ENCODE measurements around the gene CRHR2.
"Not testable (repeated sequence)": the region's sequence is repeated elsewhere in the genome, so short reads cannot be mapped to it uniquely, and the experiment has no call there.

Gene CRHR2

DNA sequence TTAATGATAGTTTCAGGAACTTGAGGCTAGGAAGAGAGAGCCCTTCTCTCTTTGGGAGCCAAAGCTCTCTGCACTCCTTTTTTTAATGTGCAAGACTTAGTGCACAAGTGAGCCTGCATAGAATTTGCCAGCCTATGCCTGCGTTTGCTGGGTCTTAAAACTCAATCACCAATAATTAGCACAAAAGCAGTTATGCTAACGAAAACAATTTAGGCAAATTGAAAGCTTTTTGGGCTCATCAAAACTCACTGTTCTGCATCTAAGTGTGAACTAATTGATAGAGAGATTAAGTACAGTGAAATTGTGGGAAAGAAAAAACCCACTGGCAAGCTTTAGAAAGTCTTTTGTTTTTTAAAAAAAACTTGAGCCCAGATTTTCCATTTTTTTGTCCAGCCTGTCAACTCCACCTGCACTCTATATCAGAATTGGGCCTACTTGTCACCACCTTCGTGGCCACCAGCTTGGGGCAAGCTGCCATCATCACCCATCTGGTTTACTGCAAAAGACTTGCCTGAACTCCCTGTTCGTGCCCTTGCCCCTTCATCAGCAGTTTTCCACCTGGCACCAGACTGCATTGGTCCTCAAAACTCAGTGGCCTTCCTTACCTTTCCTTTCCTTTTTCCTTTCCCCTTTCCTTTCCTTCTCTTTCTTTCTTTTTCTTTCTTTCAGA lies 37.8 kb downstream of the CRHR2 start:
- Histone ChIP-seq H3K27ac (ENCODE audit: low read depth, low read length) (no peak overlapping the region), H3K9ac (ENCODE audit: low read depth, low read length) (no peak overlapping the region), H3K4me1 (ENCODE audit: control insufficient read depth, insufficient read depth, low read length) (peaks cover 14% of the 10 kb centered on the region), H3K9me3 (ENCODE audit: control insufficient read depth, insufficient read depth, low read length) (no peaks in the 10 kb centered on the region), H3K36me3 (ENCODE audit: control insufficient read depth, insufficient read depth, low read length) (peaks cover 11% of the 10 kb centered on the region; the same call in 1 of the 2 replicates), H3K27me3 (ENCODE audit: control insufficient read depth, insufficient read depth, low read length) (no peaks in the 10 kb centered on the region), H3K4me3 (ENCODE audit: low read depth, low read length) (no peak overlapping the region)

DNA sequence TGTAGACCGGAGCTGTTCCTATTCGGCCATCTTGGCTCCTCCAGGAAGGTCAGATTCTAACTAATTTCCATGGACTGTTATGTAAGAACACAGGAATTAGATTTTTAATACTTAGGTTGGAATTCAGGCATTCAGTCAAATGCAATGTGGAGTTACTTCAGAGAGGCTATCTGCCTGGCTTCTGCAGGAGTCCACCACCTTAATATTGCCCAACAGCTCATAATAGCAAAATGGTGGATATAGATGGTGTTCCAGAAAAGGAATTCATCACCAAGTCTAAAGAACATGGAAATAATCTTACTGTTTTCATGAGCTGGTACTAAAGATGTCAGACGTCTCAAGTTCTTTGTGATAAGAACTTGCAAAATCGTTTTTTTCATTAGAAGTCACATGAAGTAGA lies 39.5 kb downstream of the CRHR2 start:
- H3K9ac ChIP-seq (ENCODE audit: low read depth, low read length), result peak overlapping the region; percentile 61

DNA sequence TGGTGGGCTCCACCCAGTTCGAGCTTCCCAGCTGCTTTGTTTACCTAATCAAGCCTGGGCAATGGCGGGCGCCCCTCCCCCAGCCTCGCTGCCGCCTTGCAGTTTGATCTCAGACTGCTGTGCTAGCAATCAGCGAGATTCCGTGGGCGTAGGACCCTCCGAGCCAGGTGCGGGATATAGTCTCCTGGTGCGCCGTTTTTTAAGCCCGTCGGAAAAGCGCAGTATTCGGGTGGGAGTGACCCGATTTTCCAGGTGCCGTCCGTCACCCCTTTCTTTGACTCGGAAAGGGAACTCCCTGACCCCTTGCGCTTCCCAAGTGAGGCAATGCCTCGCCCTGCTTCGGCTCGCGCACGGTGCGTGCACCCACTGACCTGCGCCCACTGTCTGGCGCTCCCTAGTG lies 39.9 kb downstream of the CRHR2 start:
- not testable (repeated sequence) for H3K27ac ChIP-seq (ENCODE audit: low read depth, low read length); H3K9me3 ChIP-seq (ENCODE audit: control insufficient read depth, insufficient read depth, low read length); H3K27me3 ChIP-seq (ENCODE audit: control insufficient read depth, insufficient read depth, low read length)
- H3K4me1 ChIP-seq (ENCODE audit: control insufficient read depth, insufficient read depth, low read length), result peaks cover 14% of the 10 kb centered on the region
- H3K9ac ChIP-seq (ENCODE audit: low read depth, low read length), result peak overlapping the region; percentile 61; the same call in 1 of the 2 replicates
- peak overlapping the region; percentile 62; the same call in 1 of the 2 replicates for H3K4me3 ChIP-seq (ENCODE audit: low read depth, low read length)
- peaks cover 11% of the 10 kb centered on the region; the same call in 1 of the 2 replicates for H3K36me3 ChIP-seq (ENCODE audit: control insufficient read depth, insufficient read depth, low read length)

More for the DNA sequence above, 39.5 kb downstream of the CRHR2 start:
- Histone ChIP-seq H3K27ac (ENCODE audit: low read depth, low read length) (peak overlapping the region; percentile 54), H3K36me3 (ENCODE audit: control insufficient read depth, insufficient read depth, low read length) (peaks cover 11% of the 10 kb centered on the region; the same call in 1 of the 2 replicates), H3K4me1 (ENCODE audit: control insufficient read depth, insufficient read depth, low read length) (peaks cover 14% of the 10 kb centered on the region), H3K4me3 (ENCODE audit: low read depth, low read length) (peak overlapping the region; percentile 62), H3K27me3 (ENCODE audit: control insufficient read depth, insufficient read depth, low read length) (no peaks in the 10 kb centered on the region), H3K9me3 (ENCODE audit: control insufficient read depth, insufficient read depth, low read length) (no peaks in the 10 kb centered on the region)

DNA sequence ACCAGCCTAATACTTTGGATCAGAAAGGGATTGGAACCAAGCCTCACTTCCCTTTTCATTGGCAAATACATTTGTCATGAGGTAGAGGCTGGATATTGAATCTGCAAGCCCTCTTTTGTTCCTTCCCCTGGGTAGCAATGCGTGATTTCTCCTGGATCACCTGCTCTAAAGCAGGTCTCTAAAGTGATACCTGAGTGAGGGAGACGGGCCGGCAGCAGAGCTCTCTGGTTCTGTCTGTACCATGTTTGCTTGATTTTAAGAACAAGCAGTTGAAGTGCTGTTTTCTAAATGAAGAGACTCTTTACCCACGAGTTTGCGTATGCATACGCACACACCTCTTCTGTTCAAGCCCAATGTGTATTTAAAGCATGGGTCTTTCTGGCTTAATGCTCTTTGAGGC lies 46.5 kb downstream of the CRHR2 start:
- Histone ChIP-seq H3K4me1 (ENCODE audit: control insufficient read depth, insufficient read depth, low read length) (no peaks in the 10 kb centered on the region), H3K36me3 (ENCODE audit: control insufficient read depth, insufficient read depth, low read length) (peaks cover 53% of the 10 kb centered on the region), H3K9ac (ENCODE audit: low read depth, low read length) (no peak overlapping the region), H3K9me3 (ENCODE audit: control insufficient read depth, insufficient read depth, low read length) (no peaks in the 10 kb centered on the region), H3K4me3 (ENCODE audit: low read depth, low read length) (no peak overlapping the region), H3K27me3 (ENCODE audit: control insufficient read depth, insufficient read depth, low read length) (no peaks in the 10 kb centered on the region), H3K27ac (ENCODE audit: low read depth, low read length) (no peak overlapping the region)

DNA sequence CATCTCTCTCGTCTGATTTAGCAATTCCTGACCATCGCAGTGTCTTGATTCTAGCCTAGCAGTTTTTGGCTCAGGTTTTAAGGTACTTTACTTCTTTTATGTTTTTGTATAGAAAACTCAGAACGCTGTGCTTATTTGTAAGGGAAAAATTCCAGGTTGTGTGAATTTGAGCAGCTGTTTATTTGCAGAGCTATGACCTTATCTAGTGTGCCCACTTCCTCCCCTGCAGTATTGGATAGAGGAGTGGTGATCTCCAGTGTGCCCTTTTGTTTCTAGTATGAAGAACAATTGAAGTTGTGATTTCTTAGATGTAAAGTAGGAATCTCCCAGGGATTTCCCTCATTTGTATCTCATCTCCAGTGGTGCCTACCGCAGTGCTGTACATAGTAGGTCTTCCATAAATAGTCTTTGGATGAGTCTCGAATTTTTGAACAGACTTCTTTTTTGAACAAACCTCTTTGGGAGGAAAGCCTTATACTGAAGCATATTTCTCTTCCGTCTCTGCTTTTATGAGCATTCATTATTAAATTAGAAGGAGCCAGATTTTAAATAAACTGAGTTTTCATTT lies 47.5 kb downstream of the CRHR2 start:
- peaks cover 64% of the 10 kb centered on the region for H3K36me3 ChIP-seq (ENCODE audit: control insufficient read depth, insufficient read depth, low read length)
- H3K27me3 ChIP-seq (ENCODE audit: control insufficient read depth, insufficient read depth, low read length), result no peaks in the 10 kb centered on the region
- no peak overlapping the region for H3K4me3 ChIP-seq (ENCODE audit: low read depth, low read length)
- no peak overlapping the region for H3K27ac ChIP-seq (ENCODE audit: low read depth, low read length)
- no peaks in the 10 kb centered on the region for H3K4me1 ChIP-seq (ENCODE audit: control insufficient read depth, insufficient read depth, low read length)
- H3K9ac ChIP-seq (ENCODE audit: low read depth, low read length), result no peak overlapping the region
- H3K9me3 ChIP-seq (ENCODE audit: control insufficient read depth, insufficient read depth, low read length), result no peaks in the 10 kb centered on the region

DNA sequence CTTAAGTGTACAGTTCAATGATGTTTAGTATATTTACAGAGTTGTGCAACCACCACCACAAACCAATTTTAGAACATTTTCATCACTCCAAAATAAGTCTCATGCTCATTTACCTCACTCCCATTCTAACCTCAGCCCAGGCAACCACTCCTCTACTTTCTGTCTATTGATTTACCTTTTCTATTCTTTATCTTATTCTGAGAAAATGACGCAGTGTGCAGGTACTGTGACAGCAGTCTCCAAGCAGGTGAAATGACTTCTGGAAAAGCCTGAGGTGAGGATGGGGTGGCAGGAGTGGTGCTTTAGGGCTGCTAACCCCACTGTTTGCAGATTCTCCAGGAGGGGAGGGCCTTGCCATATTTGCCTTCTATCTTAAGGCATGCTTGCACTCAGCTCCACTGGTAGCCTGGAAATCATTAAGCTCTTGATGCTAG lies 48.0 kb downstream of the CRHR2 start:
- Histone ChIP-seq H3K9me3 (ENCODE audit: control insufficient read depth, insufficient read depth, low read length) (no peaks in the 10 kb centered on the region), H3K27ac (ENCODE audit: low read depth, low read length) (no peak overlapping the region), H3K36me3 (ENCODE audit: control insufficient read depth, insufficient read depth, low read length) (peaks cover 69% of the 10 kb centered on the region), H3K27me3 (ENCODE audit: control insufficient read depth, insufficient read depth, low read length) (no peaks in the 10 kb centered on the region), H3K9ac (ENCODE audit: low read depth, low read length) (no peak overlapping the region), H3K4me1 (ENCODE audit: control insufficient read depth, insufficient read depth, low read length) (no peaks in the 10 kb centered on the region), H3K4me3 (ENCODE audit: low read depth, low read length) (no peak overlapping the region)

DNA sequence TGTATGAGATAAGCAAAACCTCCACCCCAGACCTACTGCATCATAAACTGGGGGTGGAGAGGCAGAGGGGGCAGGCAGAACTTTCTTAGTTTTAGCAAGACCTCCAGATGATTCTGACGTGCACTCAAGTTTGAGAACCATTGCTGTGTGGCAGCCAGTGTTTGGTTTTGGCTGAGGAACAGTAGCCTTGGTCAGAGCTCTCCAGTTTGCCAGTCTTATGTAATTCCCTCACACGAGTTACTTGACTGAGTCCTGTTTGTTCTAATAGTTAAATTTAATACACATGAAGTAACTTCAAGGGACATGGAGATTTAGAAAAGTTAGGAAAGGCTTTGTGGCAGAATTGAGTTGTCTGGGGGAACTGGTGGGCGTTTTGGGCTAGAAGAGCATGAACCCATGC lies 49.0 kb downstream of the CRHR2 start:
- H3K27ac ChIP-seq (ENCODE audit: low read depth, low read length), result no peak overlapping the region
- peaks cover 79% of the 10 kb centered on the region for H3K36me3 ChIP-seq (ENCODE audit: control insufficient read depth, insufficient read depth, low read length)
- H3K9me3 ChIP-seq (ENCODE audit: control insufficient read depth, insufficient read depth, low read length), result no peaks in the 10 kb centered on the region
- no peaks in the 10 kb centered on the region for H3K4me1 ChIP-seq (ENCODE audit: control insufficient read depth, insufficient read depth, low read length)
- no peak overlapping the region for H3K9ac ChIP-seq (ENCODE audit: low read depth, low read length)
- H3K4me3 ChIP-seq (ENCODE audit: low read depth, low read length), result no peak overlapping the region
- H3K27me3 ChIP-seq (ENCODE audit: control insufficient read depth, insufficient read depth, low read length), result no peaks in the 10 kb centered on the region

DNA sequence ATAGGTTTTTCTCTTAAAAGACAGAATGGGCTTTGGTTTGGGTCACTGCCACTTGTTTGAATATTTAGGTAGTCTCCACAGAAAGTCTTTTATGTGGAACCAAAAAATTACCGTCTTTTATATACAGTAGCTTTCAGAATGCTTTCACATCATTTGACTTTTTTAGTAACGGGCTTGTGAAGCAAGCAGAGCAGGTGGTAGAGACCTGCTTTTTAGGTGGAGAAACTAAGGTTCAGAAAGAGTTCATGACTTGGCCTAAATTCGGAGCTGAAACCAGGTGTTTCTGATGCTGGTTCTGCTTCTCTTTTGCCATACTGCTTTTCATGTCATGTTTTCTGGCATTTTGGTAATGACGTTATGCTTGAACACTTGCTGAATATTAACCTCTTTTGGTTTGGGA lies 51.3 kb downstream of the CRHR2 start:
- H3K4me1 ChIP-seq (ENCODE audit: control insufficient read depth, insufficient read depth, low read length), result no peaks in the 10 kb centered on the region
- no peak overlapping the region for H3K4me3 ChIP-seq (ENCODE audit: low read depth, low read length)
- H3K27me3 ChIP-seq (ENCODE audit: control insufficient read depth, insufficient read depth, low read length), result no peaks in the 10 kb centered on the region
- no peak overlapping the region for H3K9ac ChIP-seq (ENCODE audit: low read depth, low read length)
- no peaks in the 10 kb centered on the region for H3K9me3 ChIP-seq (ENCODE audit: control insufficient read depth, insufficient read depth, low read length)
- peaks cover 99% of the 10 kb centered on the region for H3K36me3 ChIP-seq (ENCODE audit: control insufficient read depth, insufficient read depth, low read length)
- no peak overlapping the region for H3K27ac ChIP-seq (ENCODE audit: low read depth, low read length)

DNA sequence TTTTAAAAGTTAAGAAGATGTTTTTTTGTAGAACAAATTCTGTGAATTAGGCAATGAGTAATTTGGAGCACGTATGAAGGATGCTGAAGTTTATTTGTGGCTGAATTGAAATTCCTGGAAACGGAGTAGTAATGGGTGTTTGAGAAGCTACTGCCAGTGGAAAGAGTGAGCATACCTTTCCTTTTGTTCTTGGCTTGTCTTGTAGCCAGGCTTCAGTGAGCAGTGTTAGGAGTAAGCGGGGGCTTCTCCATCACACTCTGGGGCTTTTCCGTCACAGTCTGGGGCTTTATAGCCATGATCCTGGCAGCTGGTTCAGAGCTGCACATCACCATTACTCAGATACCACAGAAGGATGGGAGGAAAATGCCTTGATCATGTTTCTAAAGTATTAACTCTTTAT lies 55.2 kb downstream of the CRHR2 start:
- H3K4me3 ChIP-seq (ENCODE audit: low read depth, low read length), result no peak overlapping the region
- no peaks in the 10 kb centered on the region for H3K4me1 ChIP-seq (ENCODE audit: control insufficient read depth, insufficient read depth, low read length)
- no peaks in the 10 kb centered on the region for H3K9me3 ChIP-seq (ENCODE audit: control insufficient read depth, insufficient read depth, low read length)
- no peak overlapping the region for H3K9ac ChIP-seq (ENCODE audit: low read depth, low read length)
- H3K27me3 ChIP-seq (ENCODE audit: control insufficient read depth, insufficient read depth, low read length), result no peaks in the 10 kb centered on the region
- no peak overlapping the region for H3K27ac ChIP-seq (ENCODE audit: low read depth, low read length)
- H3K36me3 ChIP-seq (ENCODE audit: control insufficient read depth, insufficient read depth, low read length), result peaks cover 95% of the 10 kb centered on the region

DNA sequence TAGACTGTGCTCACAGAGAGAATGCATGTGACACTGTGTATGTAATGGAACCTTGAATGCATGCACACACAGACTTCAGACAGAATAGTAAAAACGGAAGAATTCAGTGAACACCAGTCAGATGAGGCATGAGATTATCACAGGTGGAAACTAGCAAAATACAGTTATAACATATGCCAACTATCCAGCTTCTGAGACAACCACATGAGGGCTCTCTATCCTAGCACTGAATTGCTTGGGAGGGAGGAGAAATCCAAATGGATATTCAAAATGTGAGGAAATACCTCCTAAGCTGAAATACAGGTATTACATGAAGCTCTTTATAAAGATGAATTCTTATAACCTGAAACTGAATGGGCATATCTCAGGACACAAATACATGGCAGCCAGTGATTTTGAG lies 57.0 kb downstream of the CRHR2 start:
- H3K9me3 ChIP-seq (ENCODE audit: control insufficient read depth, insufficient read depth, low read length), result no peaks in the 10 kb centered on the region
- H3K27ac ChIP-seq (ENCODE audit: low read depth, low read length), result no peak overlapping the region
- H3K27me3 ChIP-seq (ENCODE audit: control insufficient read depth, insufficient read depth, low read length), result no peaks in the 10 kb centered on the region
- no peak overlapping the region for H3K9ac ChIP-seq (ENCODE audit: low read depth, low read length)
- no peak overlapping the region for H3K4me3 ChIP-seq (ENCODE audit: low read depth, low read length)
- H3K36me3 ChIP-seq (ENCODE audit: control insufficient read depth, insufficient read depth, low read length), result peaks cover 95% of the 10 kb centered on the region
- H3K4me1 ChIP-seq (ENCODE audit: control insufficient read depth, insufficient read depth, low read length), result no peaks in the 10 kb centered on the region

DNA sequence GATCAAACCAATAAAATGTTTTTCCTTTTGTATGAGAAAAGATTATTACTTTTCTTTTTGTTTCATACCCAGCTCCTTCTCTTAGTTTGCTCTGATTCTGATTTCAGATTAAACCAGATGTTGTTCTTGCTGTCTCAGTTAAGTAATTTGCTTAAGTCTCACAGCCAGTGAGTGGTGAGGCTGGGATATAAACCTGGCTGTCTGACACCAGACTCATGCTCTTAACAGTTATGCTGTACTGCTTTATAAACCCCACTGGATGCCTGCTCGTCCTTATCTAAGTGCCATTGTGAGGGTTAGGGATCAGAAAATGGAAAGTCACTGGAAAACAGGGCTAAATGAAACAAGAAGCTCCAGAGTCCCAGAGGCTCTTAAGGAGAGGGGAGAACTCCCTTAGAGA lies 63.3 kb downstream of the CRHR2 start:
- no peaks in the 10 kb centered on the region for H3K27me3 ChIP-seq (ENCODE audit: control insufficient read depth, insufficient read depth, low read length)
- no peaks in the 10 kb centered on the region for H3K9me3 ChIP-seq (ENCODE audit: control insufficient read depth, insufficient read depth, low read length)
- no peak overlapping the region for H3K4me3 ChIP-seq (ENCODE audit: low read depth, low read length)
- H3K4me1 ChIP-seq (ENCODE audit: control insufficient read depth, insufficient read depth, low read length), result no peaks in the 10 kb centered on the region
- no peak overlapping the region for H3K9ac ChIP-seq (ENCODE audit: low read depth, low read length)
- H3K36me3 ChIP-seq (ENCODE audit: control insufficient read depth, insufficient read depth, low read length), result peaks cover 96% of the 10 kb centered on the region
- no peak overlapping the region for H3K27ac ChIP-seq (ENCODE audit: low read depth, low read length)

Data from HUES48 (cell line).